Uterus (tissue), 2 donors: ENCODE results near the gene PCED1B.

ENCODE experiments used
- CTCF ChIP-seq, 4 experiments: fragments of 200-600 bp in 2 of 4; fragments of 450-650 bp in 2 of 4; sonication (generic) in 2 of 4; IDR thresholded peaks; one replicate each; pipeline ENCODE4 v1.5.1; 2016 to 2019; ENCODE audit warnings: antibody characterized with exemption in 4 of 4, mild to moderate bottlenecking in 2 of 4, moderate library complexity in 1 of 4
- POLR2A ChIP-seq, 2 donors: fragments of 450-650 bp; IDR thresholded peaks; one replicate each; pipeline ENCODE4 v1.6.1; 2016; ENCODE audit warnings: antibody characterized with exemption in 2 of 2, mild to moderate bottlenecking in 1 of 2, moderate library complexity in 1 of 2

GRCh38 chr12:47271800-47272239 lies 192.4 kb downstream of the PCED1B start:
- TF ChIP-seq CTCF (IDR thresholded peaks at IDR 0.05) (no peak), POLR2A (IDR thresholded peaks at IDR 0.05) (no peak)
